HG03432 (cell line): ENCODE data around the gene CNOT3.
"Not testable (repeated sequence)": the region's sequence is repeated elsewhere in the genome, so short reads cannot be mapped to it uniquely, and the experiment has no call there.

Source experiments
- ATAC-seq: cut with Tn5 transposase; IDR thresholded peaks from one replicate; pipeline ENCODE4 v1.9.1; 2021; ENCODE audit warnings: mild to moderate bottlenecking, moderate library complexity; ENCODE audit not compliant: unreplicated experiment

CNOT3 gene

DNA sequence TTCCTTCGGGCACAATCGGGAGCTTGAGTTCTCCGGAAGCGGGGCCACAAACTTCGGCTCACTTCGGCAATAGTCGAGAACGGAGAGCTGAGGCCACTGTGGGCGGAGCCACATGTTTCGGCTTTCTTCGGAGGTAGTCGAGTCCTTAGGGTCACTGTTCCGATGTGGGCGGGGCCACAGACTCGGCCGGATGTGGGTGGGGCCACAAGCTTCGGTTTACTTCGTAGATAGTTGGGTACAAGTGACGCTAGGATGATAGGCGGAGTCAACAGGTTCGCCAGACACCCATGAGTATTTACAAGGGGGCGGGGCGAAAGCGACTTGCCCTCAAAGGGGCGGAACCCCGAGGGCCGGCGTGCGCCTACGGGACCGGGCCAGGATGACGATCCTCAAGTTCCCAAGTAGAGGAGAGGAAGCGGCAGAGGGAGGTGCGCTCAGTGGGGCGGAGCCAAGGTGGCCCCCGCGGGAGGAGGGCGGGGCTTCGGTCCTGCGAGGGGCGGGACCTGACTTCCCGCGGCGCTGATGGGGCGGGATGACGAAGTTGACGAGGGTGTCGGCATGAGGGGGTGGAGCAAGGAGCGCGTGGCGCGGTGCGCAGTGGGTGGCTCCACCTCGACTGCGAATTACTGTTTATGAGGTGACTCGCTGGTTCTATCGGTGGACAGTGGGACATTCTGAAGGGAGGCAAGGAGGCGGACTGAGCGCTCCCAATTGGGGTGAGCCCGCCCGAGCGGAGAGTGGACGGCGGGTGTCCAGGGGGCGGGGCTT, 52.4 kb downstream of the CNOT3 start:
- ATAC-seq, result peak; percentile 46

DNA sequence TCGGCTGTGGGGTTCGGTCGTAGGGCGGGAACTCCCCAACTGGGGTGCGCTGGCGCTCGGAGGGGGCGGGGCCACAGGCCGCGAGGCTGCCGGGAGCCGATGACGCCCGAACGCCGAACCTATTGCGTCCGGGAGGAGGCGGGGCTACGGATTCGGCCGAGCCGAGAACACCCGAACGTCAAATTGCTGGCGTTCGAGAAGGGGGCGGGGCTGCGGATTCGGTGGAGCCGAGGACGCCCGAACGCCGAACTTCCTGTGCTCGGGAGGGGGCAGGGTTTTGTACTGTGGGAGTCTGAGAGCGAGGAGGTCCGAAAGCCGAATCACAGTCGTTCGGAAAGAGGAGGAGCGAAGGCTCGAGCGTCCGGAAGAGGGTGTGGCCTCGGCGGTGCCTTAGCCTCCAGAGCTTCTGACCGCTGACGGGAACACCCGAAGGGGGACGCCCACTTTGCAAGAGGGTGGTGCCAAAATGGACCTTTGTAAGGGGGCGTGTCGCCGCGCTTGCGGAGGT, 53.0 kb downstream of the CNOT3 start:
- ATAC-seq, result peak; percentile 49

DNA sequence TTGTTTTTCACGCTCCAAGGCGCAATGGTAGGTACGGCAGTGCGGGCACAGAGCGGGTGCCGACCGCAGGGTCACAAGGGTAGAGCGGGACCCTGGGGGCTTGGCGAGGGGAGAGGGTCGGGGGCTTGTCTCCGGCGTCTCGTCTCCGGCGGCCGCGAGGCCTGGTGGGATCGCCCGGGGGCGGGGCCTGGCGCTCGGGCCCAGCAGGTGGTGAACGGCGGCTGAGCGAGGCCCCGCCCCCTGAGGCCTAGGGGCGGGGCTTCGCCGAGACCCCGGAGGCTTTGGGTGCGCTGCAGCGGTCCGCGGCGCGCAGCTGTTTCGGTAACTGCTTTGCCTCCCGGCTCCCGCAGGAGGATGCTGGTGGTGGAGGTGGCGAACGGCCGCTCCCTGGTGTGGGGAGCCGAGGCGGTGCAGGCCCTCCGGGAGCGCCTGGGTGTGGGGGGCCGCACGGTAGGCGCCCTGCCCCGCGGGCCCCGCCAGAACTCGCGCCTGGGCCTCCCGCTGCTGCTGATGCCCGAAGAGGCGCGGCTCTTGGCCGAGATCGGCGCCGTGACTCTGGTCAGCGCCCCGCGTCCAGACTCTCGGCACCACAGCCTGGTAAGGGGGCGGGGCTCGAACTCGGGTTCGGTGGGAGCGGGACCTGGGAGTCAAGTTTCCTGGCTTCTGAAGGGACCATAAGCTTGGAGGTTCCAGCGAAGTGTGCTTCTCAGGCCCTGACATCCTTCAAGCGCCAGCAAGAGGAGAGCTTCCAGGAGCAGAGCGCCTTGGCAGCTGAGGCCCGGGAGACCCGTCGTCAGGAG, 53.6 kb downstream of the CNOT3 start, which contains the start of gene TSEN34:
TSS of gene TSEN34 (plus strand) at position 298 of the 800 bp plus-strand sequence. CDS start at position 355, 57 bp downstream.
- peak; percentile 33 for ATAC-seq

DNA sequence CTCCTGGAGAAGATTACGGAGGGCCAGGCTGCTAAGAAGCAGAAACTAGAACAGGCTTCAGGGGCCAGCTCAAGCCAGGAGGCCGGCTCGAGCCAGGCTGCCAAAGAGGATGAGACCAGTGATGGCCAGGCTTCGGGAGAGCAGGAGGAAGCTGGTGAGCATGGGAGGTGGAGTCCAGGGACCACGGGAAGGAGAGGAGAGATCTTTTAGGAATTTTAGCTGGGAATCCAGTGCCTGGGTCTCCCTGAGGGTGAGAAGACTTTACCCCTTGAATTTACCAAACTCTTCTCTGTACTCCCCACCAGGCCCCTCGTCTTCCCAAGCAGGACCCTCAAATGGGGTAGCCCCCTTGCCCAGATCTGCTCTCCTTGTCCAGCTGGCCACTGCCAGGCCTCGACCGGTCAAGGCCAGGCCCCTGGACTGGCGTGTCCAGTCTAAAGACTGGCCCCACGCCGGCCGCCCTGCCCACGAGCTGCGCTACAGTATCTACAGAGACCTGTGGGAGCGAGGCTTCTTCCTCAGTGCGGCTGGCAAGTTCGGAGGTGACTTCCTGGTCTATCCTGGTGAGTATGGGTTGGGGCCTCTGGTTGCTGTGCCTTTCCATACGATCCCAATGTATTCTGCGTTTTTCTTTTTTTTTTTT, 54.4 kb downstream of the CNOT3 start:
- ATAC-seq, result no peak

- ATAC-seq, result no peak
Observed at GRCh38 chr19:54193011-54193410, 55.4 kb downstream of the CNOT3 start.

- ATAC-seq, result not testable (repeated sequence)
Observed at GRCh38 chr19:54194463-54194862, 56.9 kb downstream of the CNOT3 start.

GRCh38 chr19:54196536-54196935, 59.0 kb downstream of the CNOT3 start:
- no peak for ATAC-seq

- no peak for ATAC-seq
Observed at GRCh38 chr19:54197121-54197520, 59.6 kb downstream of the CNOT3 start.

DNA sequence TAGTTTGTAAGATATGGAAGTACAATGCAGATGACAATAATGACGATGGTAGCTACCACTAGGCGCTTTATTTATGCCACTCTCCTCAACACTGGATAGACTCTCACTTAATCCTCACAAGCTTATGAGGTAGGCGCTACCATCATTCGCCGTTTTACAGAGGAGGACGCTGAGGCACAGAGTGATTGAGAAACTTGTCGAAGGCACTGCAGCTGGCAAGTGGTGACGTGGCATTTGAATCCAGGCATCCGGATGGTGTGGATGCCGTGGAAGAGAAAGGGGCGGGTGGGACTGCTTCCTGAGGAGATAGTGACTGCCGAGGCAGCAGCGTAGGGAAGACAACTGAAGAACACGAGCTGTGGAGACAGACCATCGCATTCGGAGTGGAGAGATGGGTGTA, 61.8 kb downstream of the CNOT3 start:
- no peak for ATAC-seq

DNA sequence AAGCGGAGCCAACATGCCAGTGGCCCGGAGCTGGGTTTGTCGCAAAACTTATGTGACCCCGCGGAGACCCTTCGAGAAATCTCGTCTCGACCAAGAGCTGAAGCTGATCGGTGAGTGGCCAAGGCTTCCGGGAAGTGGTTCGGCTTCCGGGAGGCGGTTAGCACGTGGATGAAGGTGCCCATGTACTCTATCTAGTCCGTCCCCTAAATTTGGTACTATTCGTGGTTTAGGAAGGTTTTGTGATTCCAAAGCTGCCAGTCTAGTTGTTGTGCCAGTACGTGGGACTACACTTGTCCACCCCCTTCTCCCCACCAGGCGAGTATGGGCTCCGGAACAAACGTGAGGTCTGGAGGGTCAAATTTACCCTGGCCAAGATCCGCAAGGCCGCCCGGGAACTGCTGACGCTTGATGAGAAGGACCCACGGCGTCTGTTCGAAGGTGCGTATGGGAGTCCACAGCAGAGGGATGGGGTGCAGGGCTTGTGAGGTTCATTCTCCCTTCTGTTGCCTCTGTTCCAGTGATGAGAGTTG, 63.7 kb downstream of the CNOT3 start:
- ATAC-seq, result no peak

GRCh38 chr19:54201980-54202379, 64.4 kb downstream of the CNOT3 start:
- no peak for ATAC-seq

DNA sequence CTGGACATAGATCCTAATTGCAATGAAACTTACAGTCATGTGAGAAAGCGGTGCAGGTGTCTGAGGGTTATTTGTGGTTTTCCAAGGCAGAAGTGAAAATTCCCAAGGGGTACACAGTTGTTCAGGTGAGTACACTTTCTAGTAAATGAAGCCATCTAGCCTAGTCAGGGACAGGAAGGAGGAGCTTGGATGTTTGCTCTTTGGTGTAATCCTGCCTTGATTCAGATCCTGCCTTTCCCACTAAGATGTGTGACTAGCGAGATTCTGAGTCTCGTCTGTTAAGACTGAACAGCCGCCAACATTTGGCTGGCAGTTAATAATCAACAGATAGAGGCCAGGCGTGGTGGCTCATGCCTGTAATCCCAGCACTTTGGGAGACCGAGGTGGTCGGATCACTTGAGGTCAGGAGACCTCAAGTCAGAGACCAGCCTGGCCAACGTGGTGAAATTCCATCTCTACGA, 65.6 kb downstream of the CNOT3 start:
- no peak for ATAC-seq

GRCh38 chr19:54204767-54205468, 67.4 kb downstream of the CNOT3 start:
- no peak for ATAC-seq
